Activated naive CD4-positive, alpha-beta T cell treated with anti-CD3 and anti-CD28 coated beads, Interleukin-2, amount 50 U/mL, for 16 hours (primary cell): ENCODE measurements around the gene ZNF169.
"Not testable (repeated sequence)": the region's sequence is repeated elsewhere in the genome, so short reads cannot be mapped to it uniquely, and the experiment has no call there.

ENCODE experiments used
- DNase-seq: peaks from one replicate; pipeline ENCODE4 v3.0.0-alpha.2; 2020

The ZNF169 gene

DNA sequence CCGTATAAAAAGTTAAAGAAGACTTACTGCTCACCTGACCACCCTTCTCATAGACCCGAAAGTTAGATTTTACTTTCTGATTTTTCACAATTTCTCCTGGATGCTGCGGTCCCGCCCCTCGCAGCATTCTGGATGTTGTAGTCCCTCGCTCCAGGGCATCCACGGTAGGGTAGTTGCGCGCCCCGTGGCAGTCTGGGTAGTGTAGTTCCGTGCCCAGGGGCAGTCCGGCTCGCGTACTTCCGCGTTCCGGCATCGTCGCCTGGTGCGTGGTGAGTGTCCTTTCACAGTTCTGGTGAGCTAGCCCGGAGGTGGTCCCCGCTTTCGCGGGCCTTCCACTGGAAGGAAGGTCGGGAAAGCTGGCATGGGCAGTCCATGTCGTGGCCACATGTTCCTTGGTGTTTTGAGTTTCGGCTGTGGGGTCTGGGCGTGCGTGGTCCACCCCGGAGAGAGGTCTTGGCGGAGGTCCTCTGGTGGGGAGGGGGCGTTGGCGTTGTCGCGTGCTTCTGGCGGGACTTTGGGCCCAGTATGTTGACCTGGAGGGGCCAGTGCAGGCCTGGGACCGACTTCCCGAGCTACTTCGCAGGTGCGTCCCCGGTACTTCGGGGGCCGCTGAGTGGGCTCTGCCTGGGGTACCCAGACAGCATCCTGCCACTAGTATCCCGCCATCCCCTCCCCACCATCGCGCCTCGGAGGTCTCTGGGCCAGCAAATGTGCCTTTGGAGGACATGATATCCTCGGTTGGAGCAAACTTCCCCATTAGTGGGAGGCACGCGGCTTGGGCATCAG, at the start of gene ZNF169:
ZNF169 (plus strand) TSS at position 222 of the 786 bp plus-strand sequence. CDS start 19,515 bp downstream, outside the sequence.
- peak; percentile 88 for DNase-seq

DNA sequence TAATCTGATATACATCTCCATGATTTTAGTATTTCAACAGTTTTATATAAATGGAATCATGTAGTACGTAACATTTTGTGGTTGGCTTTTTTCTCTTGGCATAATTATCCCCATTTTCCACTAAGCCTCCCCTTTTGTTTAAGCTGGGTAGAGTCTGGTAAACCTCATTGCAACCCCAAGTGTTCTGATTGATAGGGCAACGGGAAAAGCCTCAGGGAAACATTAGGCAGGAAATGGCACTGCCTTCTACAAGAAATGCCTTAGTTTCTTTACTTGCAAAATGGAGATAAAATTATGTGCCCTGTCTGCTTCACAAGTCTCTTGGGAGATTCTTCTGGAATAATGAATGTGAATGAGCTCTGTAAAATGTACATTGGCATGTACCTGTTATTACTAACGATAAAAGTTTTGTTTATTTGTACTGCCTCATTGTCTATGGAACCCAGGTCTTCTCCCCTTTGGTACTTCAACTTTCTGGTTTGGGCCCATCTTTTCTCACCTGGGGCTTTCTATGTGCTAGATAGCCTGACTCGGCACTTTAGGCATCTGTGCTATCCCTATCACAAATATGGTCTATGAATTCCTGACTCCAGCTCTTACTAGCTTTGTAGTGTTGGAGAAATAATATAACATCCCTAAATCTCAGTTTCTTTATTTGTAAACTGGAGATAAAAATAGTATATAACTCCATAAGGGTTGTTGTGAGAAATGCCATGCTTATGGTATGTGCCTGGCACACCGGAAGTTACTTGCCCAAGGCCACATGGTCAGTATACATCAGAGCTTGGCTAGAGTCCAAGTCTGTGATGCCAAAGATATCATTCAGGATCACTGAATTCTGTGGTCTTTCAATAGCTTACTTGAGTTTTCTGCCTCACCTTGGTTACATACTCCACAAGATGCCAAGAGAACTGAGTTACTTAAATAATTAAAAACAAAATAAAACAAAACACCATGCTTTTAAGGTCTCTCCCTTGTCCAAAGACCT, 48.2 kb upstream of the ZNF169 start:
- DNase-seq = no peak

DNA sequence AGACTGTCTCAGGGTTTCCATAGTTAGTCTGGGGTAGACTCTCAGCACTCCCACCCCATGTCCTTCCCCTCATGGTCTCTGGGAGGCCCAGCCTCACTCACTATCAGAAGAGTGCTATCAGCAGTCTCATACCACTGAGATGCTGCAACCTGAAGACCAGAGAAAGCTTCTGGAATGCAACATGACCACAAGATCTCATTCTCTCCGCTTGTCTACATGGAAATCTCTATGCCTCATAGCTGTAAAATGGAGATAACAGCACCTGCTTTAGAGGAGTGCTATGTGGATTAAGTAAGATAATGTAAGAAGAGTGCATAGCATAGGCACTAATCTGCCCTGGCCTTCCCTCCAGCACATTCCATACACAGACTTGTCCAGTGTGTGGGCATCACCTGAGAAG, 47.0 kb upstream of the ZNF169 start:
- DNase-seq = no peak

DNA sequence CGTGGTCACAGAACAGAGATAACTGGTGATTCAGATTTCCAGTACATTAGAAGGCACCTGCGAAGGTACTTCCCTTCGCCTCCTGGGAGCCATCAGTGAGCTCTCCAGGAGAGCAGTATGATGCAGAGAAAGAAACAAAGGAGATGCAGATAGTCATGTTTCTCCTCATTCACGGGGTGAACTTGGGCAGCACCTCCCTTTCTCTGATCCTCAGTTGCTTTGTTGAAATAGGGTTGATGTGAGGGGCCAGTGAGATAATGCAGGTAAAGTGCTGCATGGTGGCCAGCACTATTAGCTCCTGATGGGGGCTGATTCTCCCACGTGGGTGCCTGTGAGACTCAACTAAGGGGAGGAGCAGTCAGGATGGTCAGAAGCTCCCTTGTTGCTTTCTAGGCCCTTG, 46.6 kb upstream of the ZNF169 start:
- no peak for DNase-seq

DNA sequence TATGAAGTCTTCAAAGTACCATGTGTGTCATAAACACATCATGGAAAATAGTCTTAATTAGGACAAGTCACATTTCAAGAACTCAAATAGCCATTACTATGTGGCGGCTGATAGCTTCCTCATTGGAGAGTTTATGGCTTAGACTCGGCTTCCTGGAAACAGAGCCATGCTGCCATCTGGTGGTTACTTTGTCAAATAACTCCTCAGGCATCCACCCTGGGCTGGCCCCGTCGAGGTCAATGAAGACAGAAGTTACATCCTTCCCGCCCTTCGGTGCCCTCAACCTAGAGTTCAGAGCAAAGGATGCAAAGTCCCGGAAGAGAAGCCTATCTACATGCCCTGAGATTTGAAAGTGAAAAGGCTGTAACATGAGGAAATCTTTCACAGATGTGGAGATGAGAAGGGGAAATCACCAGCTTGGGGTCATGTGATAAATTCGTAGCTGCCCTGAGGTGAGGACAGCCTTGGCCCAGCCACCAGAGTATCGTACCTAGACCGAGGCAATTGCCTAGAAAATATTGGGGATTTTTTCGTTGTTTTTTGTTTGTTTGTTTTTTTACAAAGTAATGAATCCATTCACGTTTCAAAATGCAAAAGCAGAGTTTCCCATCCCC, 45.5 kb upstream of the ZNF169 start:
- DNase-seq = peak; percentile 62

DNA sequence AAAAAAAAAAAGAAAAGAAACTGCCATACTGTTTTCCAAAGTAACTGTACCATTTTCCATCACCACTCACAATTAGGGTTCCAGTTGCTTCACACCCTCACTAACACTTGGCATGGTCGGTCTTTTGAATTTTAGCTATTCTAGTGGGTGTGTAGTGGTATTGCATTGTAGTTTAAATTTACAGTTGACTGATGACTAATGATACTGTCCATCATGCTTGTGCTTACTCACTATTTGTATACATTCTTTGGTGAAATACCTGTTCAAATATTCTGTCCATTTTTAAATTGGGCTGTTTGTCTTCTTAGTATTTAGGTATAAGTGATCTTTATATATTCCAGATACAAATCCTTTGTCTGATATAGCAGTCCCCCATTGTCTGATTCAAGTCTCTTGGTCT, 36.2 kb upstream of the ZNF169 start:
- DNase-seq = no peak

DNA sequence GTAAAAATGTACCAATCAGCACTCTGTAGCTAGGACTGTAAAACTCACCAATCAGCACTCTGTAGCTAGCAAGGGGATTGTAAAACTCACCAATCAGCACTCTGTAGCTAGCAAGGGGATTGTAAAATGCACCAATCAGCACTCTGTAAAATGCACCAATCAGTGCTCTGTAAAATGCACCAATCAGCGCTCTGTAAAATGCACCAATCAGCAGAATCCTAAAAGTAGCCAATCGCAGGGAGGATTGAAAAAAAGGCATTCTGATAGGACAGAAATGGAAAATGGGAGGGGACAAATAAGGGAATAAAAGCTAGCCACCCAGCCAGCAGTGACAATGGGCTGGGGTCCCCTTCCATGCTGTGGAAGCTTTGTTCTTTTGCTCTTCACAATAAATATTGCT, 33.7 kb upstream of the ZNF169 start:
- not testable (repeated sequence) for DNase-seq

DNA sequence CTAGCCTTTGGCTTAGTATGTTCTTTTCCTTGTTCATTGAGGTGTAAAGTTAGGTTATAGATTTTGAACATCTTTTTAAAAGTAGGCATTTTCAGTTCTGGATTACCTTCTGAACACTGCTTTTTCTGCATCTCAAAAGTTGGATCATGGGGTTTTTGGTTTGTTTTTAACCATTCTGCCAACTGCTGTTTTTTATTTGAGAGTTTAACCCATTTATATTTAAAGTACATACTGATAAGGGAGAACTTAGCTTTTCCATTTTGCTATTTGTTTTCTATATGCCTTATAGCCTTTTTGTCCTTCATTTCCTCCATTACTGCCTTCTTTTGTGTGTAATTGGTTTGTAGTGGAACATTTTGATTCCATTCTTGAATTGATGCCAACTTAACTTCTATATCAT, 30.5 kb upstream of the ZNF169 start:
- no peak for DNase-seq

DNA sequence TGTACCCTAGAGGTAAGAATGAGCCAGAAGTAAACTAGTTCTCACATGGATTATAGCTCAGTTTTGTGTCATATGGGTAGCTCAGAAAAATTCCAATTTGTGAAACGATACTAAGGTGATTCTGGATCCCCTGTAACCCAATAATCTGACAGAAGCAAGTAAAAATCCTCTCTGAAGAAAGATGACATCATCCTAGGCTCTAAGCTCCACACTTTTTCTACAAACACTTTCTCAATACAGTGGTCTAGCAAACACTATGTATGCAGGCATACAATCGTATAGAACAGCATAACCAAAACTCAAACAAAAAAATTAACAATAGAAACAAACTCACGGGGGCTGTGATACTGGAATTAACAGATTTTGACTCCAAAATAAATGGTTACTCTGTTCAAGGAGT, 26.7 kb upstream of the ZNF169 start:
- no peak for DNase-seq

DNA sequence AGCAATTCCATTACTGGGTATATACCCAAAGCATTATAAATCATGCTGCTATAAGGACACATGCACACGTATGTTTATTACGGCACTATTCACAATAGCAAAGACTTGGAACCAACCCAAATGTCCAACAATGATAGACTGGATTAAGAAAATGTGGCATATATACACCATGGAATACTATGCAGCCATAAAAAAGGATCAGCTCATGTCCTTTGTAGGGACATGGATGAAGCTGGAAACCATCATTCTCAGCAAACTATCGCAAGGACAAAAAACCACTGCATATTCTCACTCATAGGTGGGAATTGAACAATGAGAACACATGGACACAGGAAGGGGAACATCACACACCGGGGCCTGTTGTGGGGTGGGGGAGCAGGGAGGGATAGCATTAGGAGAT, 18.0 kb upstream of the ZNF169 start:
- not testable (repeated sequence) for DNase-seq

DNA sequence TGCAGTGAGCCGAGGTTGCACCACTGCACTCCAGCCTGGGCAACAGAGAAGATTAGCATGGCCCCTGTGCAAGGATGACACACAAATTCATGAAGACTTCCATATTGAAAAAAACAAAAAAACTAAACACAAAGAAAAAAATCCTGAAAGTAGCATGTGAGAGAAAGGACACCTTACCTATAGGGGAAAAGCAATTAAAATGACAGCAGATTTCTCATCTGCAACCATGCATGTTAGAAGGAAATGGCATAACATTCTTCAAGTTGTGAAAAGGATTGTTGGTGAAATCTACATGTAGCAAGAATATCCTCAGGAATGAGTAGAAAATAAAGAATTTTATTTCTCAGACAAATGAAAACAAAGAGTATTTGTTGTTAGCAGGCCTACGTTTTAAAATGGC, 13.4 kb upstream of the ZNF169 start:
- no peak for DNase-seq

DNA sequence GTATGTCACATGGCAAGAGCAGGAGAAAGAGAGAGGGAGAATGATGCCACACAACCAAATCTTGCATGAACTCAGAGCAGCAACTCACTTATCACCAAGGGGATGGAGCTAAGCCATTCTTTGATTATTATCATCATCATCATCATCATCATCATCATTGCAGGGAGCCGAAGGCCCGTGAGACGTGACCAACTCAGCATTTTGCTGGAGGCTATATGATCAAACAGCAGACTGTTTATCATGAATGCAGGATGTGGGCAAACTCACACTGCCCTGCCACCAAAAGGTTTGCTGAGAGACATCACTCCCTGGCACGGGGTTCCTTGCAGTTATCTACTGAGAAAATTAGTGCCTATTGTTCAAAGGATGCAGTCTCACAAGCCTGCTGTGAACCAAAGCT, 8.6 kb upstream of the ZNF169 start:
- DNase-seq = no peak

DNA sequence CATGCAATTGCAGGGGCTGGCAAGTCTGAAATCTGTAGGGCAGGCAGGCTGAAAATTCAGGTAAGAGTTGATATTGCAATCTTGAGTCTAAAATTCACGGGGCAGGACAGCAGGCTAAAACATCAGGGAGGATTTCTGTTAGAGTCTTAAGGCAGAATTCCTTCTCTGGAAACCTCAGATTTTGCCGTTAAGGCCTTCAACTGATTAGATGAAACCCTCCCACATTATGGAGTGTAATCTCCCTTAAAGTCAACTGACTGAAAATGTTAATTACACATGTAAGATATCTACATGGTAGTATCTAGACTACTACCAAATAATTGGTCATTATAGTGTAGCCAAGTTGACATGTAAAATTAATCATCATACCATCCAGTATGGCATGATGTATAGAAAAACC, 3.1 kb upstream of the ZNF169 start:
- DNase-seq = no peak

DNA sequence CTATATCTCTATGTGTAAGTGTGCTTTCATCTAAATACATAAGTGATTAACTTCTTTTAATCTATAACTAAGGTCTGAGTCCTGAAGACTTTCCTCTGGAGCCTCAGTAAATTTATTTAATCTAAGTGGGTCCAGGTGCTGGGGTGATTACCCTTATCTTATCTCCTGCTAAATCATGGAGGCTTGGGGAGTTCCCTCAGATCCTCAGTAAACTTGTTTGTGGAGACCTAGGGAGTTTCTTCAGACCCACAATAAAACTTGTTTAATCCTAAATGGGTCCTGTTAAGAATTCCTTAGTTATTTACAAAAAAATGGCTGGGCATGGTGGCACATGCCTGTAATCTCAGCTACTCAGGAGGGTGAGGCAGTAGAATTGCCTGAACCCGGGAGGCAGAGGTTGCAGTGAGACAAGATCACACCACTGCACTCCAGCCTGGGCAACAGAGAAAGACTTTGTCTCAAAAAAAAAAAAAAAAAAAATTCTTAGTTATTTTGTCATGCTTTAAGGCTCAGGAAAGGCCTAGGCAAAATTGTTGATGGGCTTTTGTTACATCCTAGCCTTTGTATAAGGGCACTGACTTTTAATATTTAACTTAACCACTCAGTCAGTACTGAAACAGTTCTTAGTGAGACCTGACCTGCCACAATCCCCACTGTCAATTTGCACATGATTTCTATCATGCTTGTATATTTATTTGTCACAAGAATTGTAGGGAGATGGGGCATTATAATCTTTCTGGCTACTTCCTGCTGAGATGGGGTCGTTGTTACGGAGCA, 6.7 kb downstream of the ZNF169 start:
- DNase-seq = not testable (repeated sequence)

DNA sequence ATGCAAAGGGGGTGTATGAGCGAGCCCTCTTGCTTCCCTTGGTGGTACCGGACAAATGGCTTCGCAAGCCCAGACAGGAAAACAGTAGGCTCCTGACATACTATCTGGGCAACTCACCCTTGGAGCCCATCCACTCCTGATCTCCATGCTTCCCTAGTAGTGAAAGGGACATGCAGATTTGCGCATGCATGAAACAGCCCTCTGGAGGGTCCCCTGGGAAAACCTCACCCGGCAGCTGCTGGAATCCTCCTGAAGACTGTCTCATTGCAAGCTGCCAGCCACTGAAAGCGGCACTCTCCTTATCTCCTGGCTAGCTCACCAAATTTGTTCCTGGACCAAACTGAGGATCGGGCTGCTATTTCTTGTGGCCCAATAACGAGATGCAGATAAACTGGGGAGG, 10.2 kb downstream of the ZNF169 start:
- DNase-seq = no peak

DNA sequence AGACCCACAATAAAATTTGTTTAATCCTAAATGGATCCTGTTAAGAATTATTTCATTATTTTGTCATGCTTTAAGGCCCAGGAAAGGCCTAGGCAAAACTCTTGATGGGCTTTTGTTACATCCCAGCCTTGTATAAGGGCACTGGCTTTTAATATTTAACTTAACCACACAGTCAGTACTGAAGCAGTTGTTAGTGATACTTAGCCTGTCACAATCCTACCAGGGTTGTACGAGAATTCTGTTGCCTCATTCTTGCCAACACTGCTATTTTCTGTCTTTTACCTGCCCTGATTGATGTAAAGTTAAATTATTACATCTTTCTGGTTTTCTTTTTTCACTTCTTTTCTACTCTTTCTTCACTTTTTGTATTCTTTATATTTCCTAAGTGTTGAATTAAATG, 10.9 kb downstream of the ZNF169 start:
- DNase-seq = no peak

DNA sequence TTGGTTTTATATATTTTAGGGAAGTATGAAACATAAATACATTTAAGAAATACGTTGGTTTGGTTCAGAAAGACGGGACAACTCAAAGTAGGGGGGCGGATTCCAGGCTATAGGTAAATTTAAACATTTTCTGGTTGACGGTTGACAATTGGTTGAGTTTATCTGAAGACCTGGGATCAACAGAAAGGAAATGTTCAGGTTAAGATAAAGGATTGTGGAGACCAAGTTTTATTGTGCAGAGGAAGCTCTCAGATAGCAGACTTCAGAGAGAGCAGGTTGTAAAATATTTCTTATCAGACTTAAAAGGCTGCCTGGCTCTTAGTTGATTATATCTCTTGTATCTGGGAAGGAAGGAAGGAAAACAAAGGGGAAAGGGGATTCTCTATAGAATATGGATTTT, 17.9 kb downstream of the ZNF169 start:
- DNase-seq = not testable (repeated sequence)

DNA sequence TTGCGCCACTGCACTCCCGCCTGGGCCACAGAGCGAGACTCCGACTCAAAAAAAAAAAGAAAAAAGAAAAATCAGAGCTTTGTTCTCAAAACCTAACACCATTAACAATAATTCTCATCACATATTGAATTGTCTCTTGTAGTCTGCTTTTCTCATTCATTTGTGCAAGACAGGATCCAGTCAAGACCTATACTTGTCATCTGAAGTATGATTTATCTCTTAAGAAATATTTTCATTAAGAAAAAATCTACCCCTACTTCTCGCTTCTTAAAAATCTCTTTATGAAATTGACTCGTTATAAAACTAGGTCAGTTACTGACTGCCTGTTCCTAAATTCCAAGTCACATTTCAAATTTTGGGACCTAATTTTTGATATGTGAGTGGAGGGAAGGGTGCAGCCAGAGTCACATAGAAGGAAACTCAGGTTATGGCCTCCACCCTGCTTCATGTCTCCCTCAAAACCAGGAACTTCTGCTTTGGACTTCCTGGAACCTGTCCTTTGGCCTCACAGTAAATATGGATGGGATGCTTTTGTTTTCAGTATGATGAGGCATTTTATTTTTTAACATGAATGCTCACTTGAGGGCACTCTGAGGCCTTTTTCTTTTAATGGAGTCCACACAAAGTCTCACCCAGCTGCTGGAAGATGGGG, 18.9 kb downstream of the ZNF169 start:
- no peak for DNase-seq

DNA sequence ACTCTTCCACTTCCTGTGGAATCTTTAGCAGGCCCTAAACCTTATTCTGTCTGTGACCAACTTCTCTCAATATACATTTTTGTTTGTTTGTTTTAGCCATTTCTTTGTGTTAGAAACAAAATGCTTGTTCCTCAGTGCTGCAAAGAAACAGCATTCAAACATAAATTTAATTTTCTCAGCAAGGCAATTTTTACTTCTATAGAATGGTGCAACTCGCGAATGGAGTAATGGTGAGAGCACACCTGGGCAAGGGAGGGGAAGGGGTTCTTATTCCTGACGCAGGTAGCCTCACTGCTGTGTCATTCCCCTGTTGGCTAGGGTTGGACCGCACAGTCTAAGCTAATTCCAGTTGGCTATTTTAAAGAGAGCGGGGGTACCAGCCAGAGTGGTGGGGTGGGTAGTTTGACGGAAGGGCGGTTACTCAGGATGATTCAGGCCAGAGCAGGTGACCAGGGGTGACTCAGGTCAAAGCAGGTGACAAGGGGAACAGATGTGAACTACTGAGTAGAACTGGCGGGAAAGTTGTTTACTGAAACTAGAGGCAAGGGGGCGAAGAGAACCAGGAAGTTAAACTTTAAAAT, 21.4 kb downstream of the ZNF169 start:
- no peak for DNase-seq

DNA sequence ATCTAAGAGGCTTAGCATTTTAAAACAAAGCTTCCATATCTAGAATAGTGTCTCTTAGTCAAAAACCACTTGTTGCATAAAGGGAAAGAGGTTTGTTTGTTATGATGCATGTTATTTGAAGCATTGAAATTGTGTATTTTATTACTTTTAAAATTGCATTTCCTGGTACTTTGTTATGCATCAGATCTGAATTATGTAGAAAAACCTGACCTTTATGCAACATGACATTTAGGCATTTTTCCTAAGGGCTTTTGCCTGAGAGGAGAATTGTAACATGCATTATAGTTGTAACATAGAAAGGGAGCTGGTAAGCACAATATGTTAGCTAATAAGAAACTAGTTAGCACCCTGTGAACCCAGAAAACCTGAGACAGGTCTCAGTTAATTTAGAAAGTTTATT, 22.0 kb downstream of the ZNF169 start:
- no peak for DNase-seq

DNA sequence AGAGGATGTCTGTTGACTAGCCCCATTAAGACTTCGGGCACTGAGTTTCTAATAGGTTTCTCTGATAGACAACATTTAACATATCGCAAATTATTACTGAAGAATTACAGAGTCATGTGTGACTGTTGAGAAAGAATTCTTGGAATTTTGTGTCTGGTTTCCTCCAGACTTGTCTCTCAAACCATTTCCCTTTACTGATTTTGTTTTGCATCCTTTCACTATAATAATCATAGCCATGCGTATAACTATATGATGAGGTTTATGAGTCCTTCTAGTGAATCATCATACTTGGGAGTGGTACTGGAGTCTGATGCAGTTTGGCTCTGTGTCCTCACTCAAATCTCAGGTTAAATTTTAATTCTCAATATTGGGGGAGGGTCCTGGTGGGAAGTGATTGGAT, 27.0 kb downstream of the ZNF169 start:
- no peak for DNase-seq
